Measurements from ENCODE around the gene SAMD9. TPM values are rescaled to one million over a fixed set of nuclear protein-coding genes. Genes with fewer than 3 reads are reported as not detected.
A peak's percentile ranks its signal among the peaks of the same experiment; 100 is the strongest.

Gene SAMD9
- polyA plus RNA-seq = 1 to 10 TPM; 3.2 to 5.6 (median 4.8) TPM
- long read RNA-seq, donor 1, full-length matches to known transcripts = 6 of 6 reads
- long read RNA-seq, donor 1, partial matches to known transcripts = 0 of 6 reads
- long read RNA-seq, donor 1, other reads (novel, unspliced or antisense) = 0 of 6 reads
- long read RNA-seq, donor 2, full-length matches to known transcripts = 3 of 3 reads
- long read RNA-seq, donor 2, partial matches to known transcripts = 0 of 3 reads
- long read RNA-seq, donor 2, other reads (novel, unspliced or antisense) = 0 of 3 reads
- long read RNA-seq, donor 3, full-length matches to known transcripts = 2 of 2 reads
- long read RNA-seq, donor 3, partial matches to known transcripts = 0 of 2 reads
- long read RNA-seq, donor 3, other reads (novel, unspliced or antisense) = 0 of 2 reads
- long read RNA-seq, donor 4 = 0 reads
- long read RNA-seq, donor 5 = 0 reads
- long read RNA-seq, donor 6, full-length matches to known transcripts = 3 of 3 reads
- long read RNA-seq, donor 6, partial matches to known transcripts = 0 of 3 reads
- long read RNA-seq, donor 6, other reads (novel, unspliced or antisense) = 0 of 3 reads
- long read RNA-seq, donor 7, full-length matches to known transcripts = 1 of 1 reads
- long read RNA-seq, donor 7, partial matches to known transcripts = 0 of 1 reads
- long read RNA-seq, donor 7, other reads (novel, unspliced or antisense) = 0 of 1 reads
- long read RNA-seq, donor 8 = 0 reads
- long read RNA-seq, donor 9 = 0 reads
- long read RNA-seq, donor 10, full-length matches to known transcripts = 1 of 1 reads
- long read RNA-seq, donor 10, partial matches to known transcripts = 0 of 1 reads
- long read RNA-seq, donor 10, other reads (novel, unspliced or antisense) = 0 of 1 reads

GRCh38 chr7:93117852-93118530 is at the start of gene SAMD9:
SAMD9 (minus strand) TSS chr7:93117979; CDS start chr7:93106097, 11,882 bp downstream.
- 0 to 4% (median 1%) methylated on average over 4 of the region's 4 CpGs for WGBS, 3 donors
- peak; percentile 19 for FAIRE-seq
- DNase-seq = peak; percentile 73 to 93

DNA sequence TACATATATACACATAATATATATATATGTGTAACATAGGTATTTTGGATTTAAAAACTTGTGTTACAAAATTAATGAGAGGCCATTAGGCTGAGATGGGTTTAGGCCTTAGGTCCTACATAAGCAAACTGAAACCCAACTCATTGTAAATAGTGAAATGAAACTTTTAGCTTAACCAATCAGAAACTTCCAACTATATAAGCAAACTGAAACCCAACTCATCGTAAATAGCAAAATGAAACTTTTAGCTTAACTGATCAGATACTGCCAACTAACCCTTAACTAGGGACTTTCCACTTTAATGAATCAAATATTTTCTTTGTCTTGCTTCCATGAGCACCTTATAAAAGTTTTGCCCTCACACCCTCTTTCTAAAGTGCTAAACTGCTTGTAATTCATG is 47.7 kb upstream of the SAMD9 start:
- Histone ChIP-seq H3K27ac (ENCODE audit: low read depth in 1 of 3, low read length in 2 of 3) (no peak overlapping the region), H3K9me3 (ENCODE audit: control insufficient read depth in 2 of 2, insufficient read depth in 1 of 2, low read depth in 1 of 2, low read length in 1 of 2) (peaks cover 0 to 19% of the 10 kb centered on the region in 2 donors), H3K36me3 (ENCODE audit: control insufficient read depth in 3 of 3, insufficient read depth in 2 of 3, low read depth in 1 of 3, low read length in 3 of 3) (no peaks in the 10 kb centered on the region), H3K4me1 (ENCODE audit: control insufficient read depth in 3 of 3, insufficient read depth in 2 of 3, low read depth in 1 of 3, low read length in 2 of 3) (no peaks in the 10 kb centered on the region), H3K27me3 (ENCODE audit: control insufficient read depth in 3 of 3, insufficient read depth in 3 of 3, low read length in 3 of 3) (peaks cover 0 to under 1% (median 0%) of the 10 kb centered on the region in 3 donors), H3K4me3 (ENCODE audit: low read depth in 1 of 3, low read length in 3 of 3) (no peak overlapping the region)
- DNase-seq (no peak), FAIRE-seq (no peak)
- WGBS, 3 donors = 13 to 22% (median 14%) methylated on average over 1 of the region's 1 CpG

More at GRCh38 chr7:93117852-93118530, at the start of gene SAMD9:
- peaks cover 0 to 15% of the 10 kb centered on the region in 2 donors for H3K9me3 ChIP-seq (ENCODE audit: control insufficient read depth in 2 of 2, insufficient read depth in 1 of 2, low read depth in 1 of 2, low read length in 1 of 2)
- peak within 1 kb of the TSS; percentile 38 to 53 (median 41) for H3K4me3 ChIP-seq (ENCODE audit: low read depth in 1 of 3, low read length in 3 of 3)
- H3K4me1 ChIP-seq (ENCODE audit: control insufficient read depth in 3 of 3, insufficient read depth in 2 of 3, low read depth in 1 of 3, low read length in 2 of 3) = peaks cover 2 to 3% (median 3%) of the 10 kb centered on the region in 3 donors
- no peaks in the 10 kb centered on the region for H3K27me3 ChIP-seq (ENCODE audit: control insufficient read depth in 3 of 3, insufficient read depth in 3 of 3, low read length in 3 of 3)
- H3K27ac ChIP-seq (ENCODE audit: low read depth in 1 of 3, low read length in 2 of 3) = peak within 1 kb of the TSS; percentile 61 to 86 (median 73)
- no peaks in the 10 kb centered on the region for H3K36me3 ChIP-seq (ENCODE audit: control insufficient read depth in 3 of 3, insufficient read depth in 2 of 3, low read depth in 1 of 3, low read length in 3 of 3)

GRCh38 chr7:93164766-93165165 is 47.0 kb upstream of the SAMD9 start:
- FAIRE-seq = peak; percentile 65

DNA sequence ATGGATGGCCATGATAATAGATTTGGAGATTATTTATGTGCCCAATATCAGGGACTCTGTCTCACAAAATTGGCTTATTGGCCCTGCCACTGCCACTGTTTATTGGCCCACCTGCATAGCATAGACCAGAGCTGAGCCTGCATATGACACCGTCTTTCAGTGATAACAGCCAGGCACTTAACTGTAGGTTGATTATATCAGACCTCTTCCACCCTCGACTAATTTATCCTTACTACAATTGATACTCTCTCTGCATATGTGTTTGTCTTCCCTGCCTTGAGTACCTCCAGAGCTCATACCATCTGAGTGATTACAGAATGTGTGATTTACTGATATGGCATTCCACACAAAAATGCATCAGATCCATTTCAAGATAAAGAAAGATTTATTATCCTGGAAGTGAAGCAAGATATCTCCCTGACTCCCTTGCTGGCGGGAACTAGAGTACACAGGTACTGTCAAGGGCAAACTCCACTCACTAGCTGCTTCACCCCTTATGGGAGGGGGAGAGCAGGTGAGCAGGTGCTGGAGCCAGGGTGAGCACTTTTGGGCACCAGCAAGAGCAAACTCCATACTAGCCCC is 43.5 kb upstream of the SAMD9 start:
- Histone ChIP-seq H3K27me3 (ENCODE audit: control insufficient read depth in 3 of 3, insufficient read depth in 3 of 3, low read length in 3 of 3) (no peaks in the 10 kb centered on the region), H3K27ac (ENCODE audit: low read depth in 1 of 3, low read length in 2 of 3) (no peak overlapping the region), H3K4me3 (ENCODE audit: low read depth in 1 of 3, low read length in 3 of 3) (no peak overlapping the region), H3K4me1 (ENCODE audit: control insufficient read depth in 3 of 3, insufficient read depth in 2 of 3, low read depth in 1 of 3, low read length in 2 of 3) (no peaks in the 10 kb centered on the region), H3K36me3 (ENCODE audit: control insufficient read depth in 3 of 3, insufficient read depth in 2 of 3, low read depth in 1 of 3, low read length in 3 of 3) (no peaks in the 10 kb centered on the region), H3K9me3 (ENCODE audit: control insufficient read depth in 2 of 2, insufficient read depth in 1 of 2, low read depth in 1 of 2, low read length in 1 of 2) (peaks cover 0 to 12% of the 10 kb centered on the region in 2 donors)
- 25 to 55% (median 34%) methylated on average over 3 of the region's 3 CpGs for WGBS, 3 donors
- no peak for FAIRE-seq
- DNase-seq = no peak

More at GRCh38 chr7:93164766-93165165, 47.0 kb upstream of the SAMD9 start:
- H3K9me3 ChIP-seq (ENCODE audit: control insufficient read depth in 2 of 2, insufficient read depth in 1 of 2, low read depth in 1 of 2, low read length in 1 of 2) = peaks cover 0 to 12% of the 10 kb centered on the region in 2 donors
- 70 to 91% (median 91%) methylated on average over 2 of the region's 2 CpGs for WGBS, 3 donors
- H3K4me3 ChIP-seq (ENCODE audit: low read depth in 1 of 3, low read length in 3 of 3) = no peak overlapping the region
- no peak overlapping the region for H3K27ac ChIP-seq (ENCODE audit: low read depth in 1 of 3, low read length in 2 of 3)
- H3K36me3 ChIP-seq (ENCODE audit: control insufficient read depth in 3 of 3, insufficient read depth in 2 of 3, low read depth in 1 of 3, low read length in 3 of 3) = no peaks in the 10 kb centered on the region
- no peak for DNase-seq
- H3K27me3 ChIP-seq (ENCODE audit: control insufficient read depth in 3 of 3, insufficient read depth in 3 of 3, low read length in 3 of 3) = no peaks in the 10 kb centered on the region
- no peaks in the 10 kb centered on the region for H3K4me1 ChIP-seq (ENCODE audit: control insufficient read depth in 3 of 3, insufficient read depth in 2 of 3, low read depth in 1 of 3, low read length in 2 of 3)

GRCh38 chr7:93160410-93160809 is 42.6 kb upstream of the SAMD9 start:
- no peak overlapping the region for H3K27ac ChIP-seq (ENCODE audit: low read depth in 1 of 3, low read length in 2 of 3)
- 20 to 60% (median 33%) methylated on average over 1 of the region's 1 CpG for WGBS, 3 donors
- no peak overlapping the region for H3K4me3 ChIP-seq (ENCODE audit: low read depth in 1 of 3, low read length in 3 of 3)
- DNase-seq (peak in 1 of 2 donors; percentile 21), FAIRE-seq (no peak)
- no peaks in the 10 kb centered on the region for H3K27me3 ChIP-seq (ENCODE audit: control insufficient read depth in 3 of 3, insufficient read depth in 3 of 3, low read length in 3 of 3)
- peaks cover 0 to 12% of the 10 kb centered on the region in 2 donors for H3K9me3 ChIP-seq (ENCODE audit: control insufficient read depth in 2 of 2, insufficient read depth in 1 of 2, low read depth in 1 of 2, low read length in 1 of 2)
- H3K36me3 ChIP-seq (ENCODE audit: control insufficient read depth in 3 of 3, insufficient read depth in 2 of 3, low read depth in 1 of 3, low read length in 3 of 3) = no peaks in the 10 kb centered on the region
- H3K4me1 ChIP-seq (ENCODE audit: control insufficient read depth in 3 of 3, insufficient read depth in 2 of 3, low read depth in 1 of 3, low read length in 2 of 3) = no peaks in the 10 kb centered on the region

DNA sequence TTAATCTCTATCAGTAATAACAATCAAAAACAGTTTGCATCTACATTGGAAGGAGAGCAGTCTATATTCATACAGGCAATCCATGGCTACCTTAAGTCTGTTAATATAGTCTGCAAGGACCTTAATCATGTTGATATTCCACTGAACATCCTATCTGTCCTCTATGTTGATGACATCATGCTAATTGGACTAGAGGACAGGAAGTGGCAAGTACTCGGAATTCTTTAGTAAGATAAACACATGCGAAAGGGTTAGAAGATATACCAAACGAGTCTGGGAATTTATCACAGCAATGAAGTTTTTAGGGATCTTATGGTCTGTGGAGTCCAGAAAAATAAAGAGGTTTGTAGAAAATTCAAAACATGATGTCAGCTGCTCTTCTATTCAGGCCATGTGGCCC is 41.7 kb upstream of the SAMD9 start:
- H3K4me3 ChIP-seq (ENCODE audit: low read depth in 1 of 3, low read length in 3 of 3) = no peak overlapping the region
- no peaks in the 10 kb centered on the region for H3K36me3 ChIP-seq (ENCODE audit: control insufficient read depth in 3 of 3, insufficient read depth in 2 of 3, low read depth in 1 of 3, low read length in 3 of 3)
- no peaks in the 10 kb centered on the region for H3K27me3 ChIP-seq (ENCODE audit: control insufficient read depth in 3 of 3, insufficient read depth in 3 of 3, low read length in 3 of 3)
- H3K27ac ChIP-seq (ENCODE audit: low read depth in 1 of 3, low read length in 2 of 3) = no peak overlapping the region
- FAIRE-seq (no peak), DNase-seq (no peak)
- peaks cover 0 to 12% of the 10 kb centered on the region in 2 donors for H3K9me3 ChIP-seq (ENCODE audit: control insufficient read depth in 2 of 2, insufficient read depth in 1 of 2, low read depth in 1 of 2, low read length in 1 of 2)
- WGBS, 3 donors = 59 to 68% (median 66%) methylated on average over 3 of the region's 3 CpGs
- H3K4me1 ChIP-seq (ENCODE audit: control insufficient read depth in 3 of 3, insufficient read depth in 2 of 3, low read depth in 1 of 3, low read length in 2 of 3) = no peaks in the 10 kb centered on the region

DNA sequence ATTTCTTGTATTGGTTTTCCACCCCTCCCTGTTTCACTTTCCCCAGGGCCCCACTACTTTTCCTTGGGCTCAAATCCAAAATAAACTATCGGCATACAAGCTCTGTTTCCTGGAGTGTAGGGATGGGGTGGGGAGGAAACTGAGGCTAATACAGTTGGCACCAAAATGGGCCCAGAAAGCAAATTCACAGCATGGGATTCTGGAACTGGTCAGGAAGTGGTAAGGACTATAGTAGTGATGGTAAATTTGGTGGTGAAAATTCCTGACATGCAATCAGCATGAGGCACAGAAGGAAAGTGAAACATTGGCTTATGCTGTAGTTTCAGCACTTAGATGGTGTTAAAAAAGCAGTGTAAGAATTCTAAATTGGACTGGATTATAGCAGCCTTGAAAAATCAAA is 39.1 kb upstream of the SAMD9 start:
- Histone ChIP-seq H3K9me3 (ENCODE audit: control insufficient read depth in 2 of 2, insufficient read depth in 1 of 2, low read depth in 1 of 2, low read length in 1 of 2) (peaks cover 0 to 8% of the 10 kb centered on the region in 2 donors), H3K4me3 (ENCODE audit: low read depth in 1 of 3, low read length in 3 of 3) (no peak overlapping the region), H3K4me1 (ENCODE audit: control insufficient read depth in 3 of 3, insufficient read depth in 2 of 3, low read depth in 1 of 3, low read length in 2 of 3) (no peaks in the 10 kb centered on the region), H3K36me3 (ENCODE audit: control insufficient read depth in 3 of 3, insufficient read depth in 2 of 3, low read depth in 1 of 3, low read length in 3 of 3) (no peaks in the 10 kb centered on the region), H3K27ac (ENCODE audit: low read depth in 1 of 3, low read length in 2 of 3) (no peak overlapping the region), H3K27me3 (ENCODE audit: control insufficient read depth in 3 of 3, insufficient read depth in 3 of 3, low read length in 3 of 3) (no peaks in the 10 kb centered on the region)
- FAIRE-seq (no peak), DNase-seq (no peak)
- 11 to 53% (median 42%) methylated on average over 1 of the region's 1 CpG for WGBS, 3 donors

Measured in small intestine (tissue), 16 donors.